HG02610 (cell line): ENCODE data around the gene NDRG3.
A peak's percentile ranks its signal among the peaks of the same experiment; 100 is the strongest.
"Not testable (repeated sequence)": the region's sequence is repeated elsewhere in the genome, so short reads cannot be mapped to it uniquely, and the experiment has no call there.

Source experiments
- ATAC-seq: cut with Tn5 transposase; IDR thresholded peaks from one replicate; pipeline ENCODE4 v1.9.1; 2021; ENCODE audit warnings: mild to moderate bottlenecking, moderate library complexity; ENCODE audit not compliant: unreplicated experiment

Gene NDRG3

DNA sequence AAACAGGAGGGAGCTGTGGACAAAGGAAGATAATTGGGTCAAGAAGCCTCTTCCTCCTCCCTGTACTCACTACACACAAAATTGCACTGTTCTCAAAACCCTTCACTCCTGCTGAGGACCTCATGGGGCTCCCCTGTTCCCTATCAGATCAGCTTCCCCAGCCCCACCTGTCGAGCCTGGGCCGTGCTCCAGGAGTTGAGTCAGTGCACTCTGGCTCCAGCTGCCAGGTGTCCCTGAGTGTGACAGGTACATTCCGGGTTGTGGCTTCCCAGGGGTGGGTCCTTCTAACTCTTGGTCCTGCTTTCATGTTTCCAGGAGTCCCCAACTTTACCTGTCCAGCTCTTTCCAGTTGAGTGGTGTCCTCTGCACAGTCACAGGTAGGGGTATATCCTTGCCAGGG lies 131.9 kb downstream of the NDRG3 start:
- ATAC-seq = no peak

DNA sequence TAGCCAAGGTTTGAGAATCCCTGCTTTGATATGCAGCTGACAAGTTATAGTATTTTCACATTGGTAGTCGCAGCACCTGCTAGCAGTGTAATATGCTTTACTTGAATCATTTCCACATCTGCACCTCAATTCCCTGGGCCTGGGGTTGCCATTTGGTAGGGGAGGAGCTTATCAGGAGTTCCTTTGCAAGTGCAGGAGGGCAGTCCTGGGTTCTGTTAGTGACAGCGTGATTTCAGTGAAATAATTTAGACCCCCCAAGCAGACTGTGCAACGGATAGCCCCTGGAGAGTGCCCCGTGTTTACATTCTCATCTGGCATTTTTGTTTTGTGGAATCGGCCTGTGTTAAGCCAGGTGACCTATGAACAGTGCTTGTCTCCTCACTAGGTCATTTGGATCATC lies 134.3 kb downstream of the NDRG3 start:
- no peak for ATAC-seq

DNA sequence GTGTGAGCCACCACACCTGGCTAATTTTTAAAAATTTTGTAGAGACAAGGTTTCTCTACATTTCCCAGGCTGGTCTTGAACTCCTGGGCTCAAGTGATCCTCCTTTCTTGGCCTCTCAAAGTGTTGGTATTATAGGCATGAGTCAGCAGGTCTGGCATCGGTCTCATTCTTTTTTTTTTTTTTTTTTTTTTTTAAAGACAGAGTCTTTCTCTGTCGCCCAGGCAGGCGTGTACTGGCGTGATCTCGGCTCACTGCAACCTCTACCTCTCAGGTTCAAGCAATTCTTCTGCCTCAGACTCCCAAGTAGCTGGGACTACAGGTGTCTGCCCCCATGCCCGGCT lies 137.5 kb downstream of the NDRG3 start:
- ATAC-seq = not testable (repeated sequence)

DNA sequence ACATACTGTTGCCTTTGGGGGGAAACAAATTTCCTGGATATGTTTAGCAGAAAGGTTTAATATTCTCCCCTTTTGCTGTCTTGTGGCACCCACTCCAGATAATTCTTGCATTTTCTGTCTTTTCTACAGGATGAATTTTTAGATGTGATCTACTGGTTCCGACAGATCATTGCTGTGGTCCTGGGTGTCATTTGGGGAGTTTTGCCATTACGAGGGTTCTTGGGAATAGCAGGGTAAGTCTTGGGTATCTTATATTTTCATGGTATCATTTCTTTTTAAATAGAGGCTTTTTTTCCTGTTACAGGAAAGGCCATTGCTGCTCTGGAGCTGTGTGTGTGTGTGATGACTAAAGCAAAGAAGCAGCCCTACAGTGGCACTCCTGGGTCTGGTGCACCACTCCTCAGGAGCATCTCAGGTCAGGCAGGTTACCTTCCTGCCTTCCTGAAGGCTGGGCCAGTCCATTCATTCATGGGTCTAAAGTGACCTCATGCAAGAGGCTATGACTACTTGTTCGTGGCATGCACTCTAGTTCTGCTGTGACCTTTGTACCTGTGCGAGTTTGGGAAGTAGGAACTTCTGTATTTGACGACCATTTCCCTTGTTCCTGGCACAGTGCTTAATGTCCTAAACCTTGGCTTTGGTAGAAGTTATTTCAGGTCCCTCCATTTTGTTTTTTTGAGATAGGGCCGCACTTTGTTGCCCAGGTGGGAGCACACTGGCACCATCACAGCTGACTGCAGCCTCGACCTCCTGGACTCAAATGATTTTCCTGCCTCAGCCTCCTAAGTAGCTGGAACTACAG lies 138.1 kb downstream of the NDRG3 start:
- no peak for ATAC-seq

DNA sequence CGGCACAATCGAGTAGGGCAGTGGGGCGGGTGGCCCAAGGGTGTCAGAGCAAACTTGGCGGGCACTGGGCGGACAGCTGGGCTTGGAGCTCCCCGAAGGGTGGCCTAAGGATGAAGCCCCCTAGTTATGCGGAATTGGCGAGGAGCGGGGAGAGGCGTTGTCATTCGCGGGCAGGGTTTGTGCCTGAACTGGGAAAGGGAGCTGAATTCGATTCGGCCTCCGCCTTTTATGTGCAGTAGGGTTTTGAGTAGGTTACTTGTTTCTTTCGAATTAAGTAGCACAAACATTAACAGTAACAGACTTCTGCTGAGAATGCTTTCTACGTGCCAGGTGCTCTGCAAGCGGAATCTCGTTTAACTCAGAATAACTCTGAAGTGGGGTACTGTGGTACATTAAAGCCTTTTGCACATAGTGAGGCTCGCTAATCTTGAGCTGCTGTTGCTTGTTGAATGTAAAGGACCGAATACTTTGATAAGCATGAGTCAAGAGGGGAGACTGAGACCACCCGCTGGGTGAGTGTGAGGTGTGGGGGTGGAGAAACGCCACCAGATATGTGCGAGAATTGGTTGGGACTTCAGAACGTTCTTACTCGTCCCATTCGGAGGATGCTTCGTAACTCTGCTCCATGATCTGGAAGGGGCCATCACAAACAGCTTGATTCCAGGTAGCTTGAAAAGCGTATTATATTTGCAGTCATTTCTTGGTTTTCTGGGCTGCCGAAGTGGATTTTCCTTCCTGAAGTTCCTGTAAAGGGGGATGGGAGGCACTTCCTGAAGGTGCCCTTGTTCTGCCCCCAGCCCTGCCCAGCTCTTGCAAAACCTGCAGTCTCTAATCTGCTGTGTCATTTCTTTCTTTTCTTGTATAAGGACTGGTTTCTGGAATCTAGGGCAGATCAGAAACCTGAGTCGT lies 139.5 kb downstream of the NDRG3 start:
- ATAC-seq = no peak

DNA sequence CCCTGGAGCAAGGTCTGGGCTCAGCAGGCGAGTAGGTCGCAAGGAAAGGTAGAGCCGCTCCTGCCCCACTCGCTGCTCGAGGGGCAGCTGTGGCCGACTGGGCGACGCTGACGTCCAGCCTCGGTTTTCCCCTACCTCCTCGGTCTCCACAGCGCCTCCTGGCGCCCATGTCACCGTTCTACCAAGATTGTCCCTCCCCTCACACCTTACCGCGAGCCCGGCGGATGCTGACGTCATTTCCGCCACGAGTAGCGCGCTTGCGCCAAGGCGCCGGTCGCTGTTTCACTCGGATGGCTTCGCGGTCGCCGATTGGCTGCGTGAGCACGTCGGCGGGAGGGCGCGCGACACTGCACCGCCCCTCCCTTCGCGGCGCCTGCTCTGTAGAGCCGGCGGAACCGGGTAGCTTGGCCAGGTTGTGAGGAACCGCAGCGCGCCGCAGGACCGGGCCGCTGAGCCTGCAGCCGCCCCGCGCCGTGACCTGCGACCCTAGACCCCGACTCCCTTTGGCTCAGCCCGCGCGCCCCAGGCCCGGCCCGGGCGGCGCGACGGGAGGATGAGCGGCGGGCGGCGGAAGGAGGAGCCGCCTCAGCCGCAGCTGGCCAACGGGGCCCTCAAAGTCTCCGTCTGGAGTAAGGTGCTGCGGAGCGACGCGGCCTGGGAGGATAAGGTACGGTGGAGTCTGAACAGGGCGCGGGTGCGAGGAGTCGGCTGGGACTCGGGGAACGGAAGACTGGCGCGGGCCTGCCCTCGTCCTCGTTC lies 140.3 kb downstream of the NDRG3 start, which contains the start of gene RAB5IF:
Gene RAB5IF (plus strand): TSS at position 381 of the 759 bp plus-strand sequence. CDS start 173 bp downstream, at position 554.
- ATAC-seq = peak; percentile 87

DNA sequence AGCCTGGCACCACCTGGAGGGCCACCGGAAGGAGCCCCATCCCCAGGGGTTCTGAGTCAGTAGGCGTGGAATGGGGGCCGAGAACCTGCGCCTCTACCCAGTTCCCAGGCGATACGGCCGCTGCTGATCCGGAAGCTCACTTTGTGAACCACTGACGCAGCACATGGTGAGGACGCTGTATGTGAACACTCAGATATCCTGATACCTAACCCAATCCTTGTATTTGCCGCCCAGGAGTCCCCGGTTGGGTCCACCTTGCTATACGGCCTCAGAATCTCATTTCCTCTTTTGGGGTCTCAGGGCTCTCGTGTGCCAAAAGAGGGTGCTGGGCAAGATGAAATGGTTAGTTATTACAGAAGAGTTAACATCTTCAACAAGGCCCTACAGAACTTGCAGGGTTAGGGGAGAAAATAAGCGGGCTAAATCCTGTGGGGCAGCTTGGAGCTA lies 140.9 kb downstream of the NDRG3 start:
- ATAC-seq = peak; percentile 27
